ENCODE measurements around the gene ALDOA.
A peak's percentile ranks its signal among the peaks of the same experiment; 100 is the strongest.
"Not testable (repeated sequence)": the region's sequence is repeated elsewhere in the genome, so short reads cannot be mapped to it uniquely, and the experiment has no call there.

The ALDOA gene

GRCh38 chr16:30065102-30065942 is at the start of gene ALDOA:
Gene ALDOA (plus strand): TSS chr16:30065760. CDS start chr16:30066898, 1,138 bp downstream.
- DNase-seq (ENCODE audit: low read depth): peak; percentile 99

DNA sequence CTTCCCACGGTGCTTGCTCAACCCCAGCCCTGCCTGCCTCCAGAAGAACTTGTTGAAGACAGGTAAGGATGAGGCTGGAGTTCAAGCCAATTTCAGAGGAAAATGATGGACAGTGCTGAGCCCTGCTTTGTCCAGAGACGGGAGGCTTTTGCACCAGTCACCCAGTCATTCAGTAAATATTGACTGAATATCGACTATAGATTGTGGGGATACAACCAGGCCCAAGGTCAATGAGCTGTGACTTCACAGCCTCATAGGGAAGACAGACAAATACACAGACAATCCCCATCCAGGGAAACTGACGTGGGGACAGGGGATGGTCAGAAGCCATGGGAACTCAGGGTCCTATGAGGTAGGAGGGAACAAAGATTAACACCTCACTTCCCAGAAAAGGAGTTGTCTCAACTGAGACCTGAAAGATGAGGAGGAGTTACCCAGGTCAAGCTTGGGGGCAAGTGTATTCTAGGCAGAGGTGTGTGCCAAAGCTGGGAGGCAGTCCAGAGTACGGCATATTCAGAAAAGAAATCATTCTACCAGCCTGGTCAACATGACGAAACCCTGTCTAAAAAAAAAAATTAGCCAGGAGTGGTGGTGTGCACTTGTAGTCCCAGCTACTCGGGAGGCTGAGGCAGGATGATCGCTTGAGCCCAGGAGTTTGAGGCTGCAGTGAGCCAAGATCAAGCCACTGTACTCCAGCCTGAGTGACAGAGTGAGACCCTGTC is 48.8 kb upstream of the ALDOA start:
- no peak for DNase-seq (ENCODE audit: low read depth)

DNA sequence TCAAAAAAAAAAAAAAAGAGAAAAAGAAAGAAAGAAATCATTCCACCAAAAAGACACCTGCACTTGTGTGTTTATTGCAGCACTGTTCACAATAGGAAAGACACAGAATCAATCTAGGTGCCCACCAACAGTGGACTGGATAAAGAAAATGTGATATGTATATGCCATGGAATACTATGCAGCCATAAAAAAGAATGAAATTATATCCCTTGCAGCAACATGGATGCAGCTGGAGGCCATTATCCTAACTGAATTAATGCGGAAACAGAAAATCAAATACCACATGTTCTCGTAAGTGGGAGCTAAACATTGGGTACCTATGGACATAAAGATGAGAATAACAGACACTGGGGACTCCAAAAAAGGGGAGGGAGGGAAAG is 48.3 kb upstream of the ALDOA start:
- DNase-seq (ENCODE audit: low read depth): no peak

GRCh38 chr16:30017937-30018336 is 47.6 kb upstream of the ALDOA start:
- DNase-seq (ENCODE audit: low read depth): not testable (repeated sequence)

DNA sequence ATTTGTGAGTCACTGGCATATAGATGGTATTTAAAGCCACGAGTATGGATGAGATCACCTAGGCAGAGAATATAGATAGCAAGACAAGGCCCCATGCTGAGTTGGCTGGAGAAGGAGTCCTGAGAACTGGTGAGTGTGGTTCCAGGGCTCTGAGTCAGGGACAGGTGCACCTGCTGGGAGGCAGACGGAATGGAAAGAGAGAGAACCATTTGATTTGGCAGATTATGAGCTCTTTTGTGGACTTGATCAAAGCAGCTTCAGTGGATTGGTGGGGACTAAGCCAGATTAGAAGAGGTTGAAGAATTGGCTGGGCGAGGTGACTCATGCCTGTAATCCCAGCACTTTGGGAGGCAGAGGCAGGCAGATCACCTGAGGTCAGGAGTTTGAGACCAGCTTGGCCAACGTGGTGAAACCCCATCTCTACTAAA is 46.8 kb upstream of the ALDOA start:
- DNase-seq (ENCODE audit: low read depth): no peak

- no peak for DNase-seq (ENCODE audit: low read depth)
Observed at GRCh38 chr16:30022887-30023286, 42.7 kb upstream of the ALDOA start, which contains the start of gene C16orf92. Gene C16orf92 (plus strand): TSS chr16:30023198. CDS start chr16:30023341, 143 bp downstream.

GRCh38 chr16:30023586-30023985 is 42.0 kb upstream of the ALDOA start:
- DNase-seq (ENCODE audit: low read depth): no peak

GRCh38 chr16:30024451-30024850 is 41.1 kb upstream of the ALDOA start:
- DNase-seq (ENCODE audit: low read depth): no peak

DNA sequence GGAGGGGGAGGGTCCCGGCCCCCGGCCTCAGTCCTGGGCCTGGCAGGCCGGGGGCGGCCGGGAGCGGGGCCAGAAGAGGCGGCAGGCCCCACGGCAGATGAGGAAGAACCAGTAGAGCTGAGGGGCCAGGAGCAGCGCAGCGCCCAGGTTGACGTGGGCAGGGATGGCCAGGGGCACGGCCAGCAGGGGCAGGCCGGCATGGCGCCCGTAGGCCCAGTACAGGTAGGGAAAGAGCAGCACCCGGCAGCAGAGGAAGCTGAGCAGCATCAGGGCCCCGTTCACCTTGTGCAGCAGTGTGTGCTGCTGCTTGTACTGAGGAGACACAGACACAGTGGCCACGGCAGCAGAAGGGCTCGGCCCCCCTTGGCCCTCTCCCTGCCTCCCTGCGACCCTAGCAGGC is 40.4 kb upstream of the ALDOA start:
- DNase-seq (ENCODE audit: low read depth): no peak

- no peak for DNase-seq (ENCODE audit: low read depth)
Observed at GRCh38 chr16:30025574-30025973, 40.0 kb upstream of the ALDOA start.

- DNase-seq (ENCODE audit: low read depth): no peak
Observed at GRCh38 chr16:30026449-30026848, 39.1 kb upstream of the ALDOA start.

DNA sequence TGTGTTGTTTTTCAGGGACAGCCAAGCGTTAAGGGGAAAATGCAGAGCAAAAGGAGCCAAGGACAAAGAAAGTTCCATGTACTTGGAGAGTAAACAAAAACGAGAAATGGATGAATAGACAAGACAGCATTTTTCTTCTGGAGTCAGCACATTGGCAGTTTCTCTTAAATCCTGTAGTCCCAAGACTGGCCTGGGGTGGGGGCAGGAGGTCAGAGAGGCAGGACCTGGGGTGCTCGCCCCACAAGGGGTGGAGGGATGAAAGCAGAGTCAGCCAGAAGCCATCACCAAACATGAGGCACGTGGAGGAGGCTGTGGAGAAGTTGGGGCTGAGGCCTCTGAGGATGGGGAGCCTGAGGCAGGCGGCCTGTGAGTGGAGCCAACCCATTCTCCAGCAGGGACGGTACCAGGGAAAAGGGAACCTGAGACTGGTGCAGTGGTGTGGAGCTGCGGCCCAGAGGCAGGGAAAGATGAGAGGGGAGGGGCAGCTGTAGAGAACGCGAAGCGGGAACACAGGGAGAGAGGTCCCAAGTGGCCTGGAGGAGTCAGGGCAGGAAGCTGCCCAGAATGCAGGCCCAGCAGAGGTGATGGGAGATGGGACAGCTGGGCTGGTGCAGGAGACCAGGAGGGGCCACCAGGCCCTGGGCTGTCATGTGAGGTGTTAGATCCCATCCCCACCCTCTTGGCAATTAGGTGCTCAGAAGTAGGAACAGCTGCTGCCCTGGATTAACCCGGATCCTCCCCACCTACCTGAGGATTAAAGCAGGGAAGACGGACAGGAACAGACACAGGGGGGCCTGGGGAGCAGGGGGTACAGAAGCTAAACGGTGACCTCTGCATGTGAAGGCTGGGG is 37.7 kb upstream of the ALDOA start:
- no peak for DNase-seq (ENCODE audit: low read depth)

GRCh38 chr16:30028438-30029076 is 37.0 kb upstream of the ALDOA start:
- no peak for DNase-seq (ENCODE audit: low read depth)

GRCh38 chr16:30030011-30030685 is 35.4 kb upstream of the ALDOA start:
- DNase-seq (ENCODE audit: low read depth): no peak

GRCh38 chr16:30030841-30031413 is 34.6 kb upstream of the ALDOA start, which contains the start of gene TLCD3B:
Gene TLCD3B (minus strand): TSS chr16:30031271. CDS start chr16:30030527, 744 bp downstream.
- no peak for DNase-seq (ENCODE audit: low read depth)

DNA sequence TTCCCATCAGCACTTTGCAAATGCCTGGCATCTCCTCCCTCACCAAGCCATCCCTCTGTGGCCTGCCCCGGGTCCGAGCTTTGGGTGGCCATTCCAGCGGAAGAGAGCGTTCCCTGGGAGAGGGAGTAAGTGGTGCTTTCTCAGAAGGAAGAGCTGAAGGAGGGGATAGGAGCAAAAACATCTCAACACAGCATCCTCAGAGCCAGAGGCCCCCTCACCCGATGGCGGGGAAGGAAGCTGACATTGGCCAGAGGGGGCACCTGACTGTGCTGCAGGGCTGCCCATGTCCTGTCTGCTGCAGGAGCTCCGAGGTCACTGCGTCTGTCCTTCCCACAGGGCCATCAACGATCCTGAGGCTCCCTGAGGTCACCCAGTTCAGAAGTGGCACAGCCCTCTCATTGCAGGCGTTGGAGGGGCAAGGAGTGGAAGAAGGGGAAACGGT is 34.1 kb upstream of the ALDOA start:
- DNase-seq (ENCODE audit: low read depth): no peak

DNA sequence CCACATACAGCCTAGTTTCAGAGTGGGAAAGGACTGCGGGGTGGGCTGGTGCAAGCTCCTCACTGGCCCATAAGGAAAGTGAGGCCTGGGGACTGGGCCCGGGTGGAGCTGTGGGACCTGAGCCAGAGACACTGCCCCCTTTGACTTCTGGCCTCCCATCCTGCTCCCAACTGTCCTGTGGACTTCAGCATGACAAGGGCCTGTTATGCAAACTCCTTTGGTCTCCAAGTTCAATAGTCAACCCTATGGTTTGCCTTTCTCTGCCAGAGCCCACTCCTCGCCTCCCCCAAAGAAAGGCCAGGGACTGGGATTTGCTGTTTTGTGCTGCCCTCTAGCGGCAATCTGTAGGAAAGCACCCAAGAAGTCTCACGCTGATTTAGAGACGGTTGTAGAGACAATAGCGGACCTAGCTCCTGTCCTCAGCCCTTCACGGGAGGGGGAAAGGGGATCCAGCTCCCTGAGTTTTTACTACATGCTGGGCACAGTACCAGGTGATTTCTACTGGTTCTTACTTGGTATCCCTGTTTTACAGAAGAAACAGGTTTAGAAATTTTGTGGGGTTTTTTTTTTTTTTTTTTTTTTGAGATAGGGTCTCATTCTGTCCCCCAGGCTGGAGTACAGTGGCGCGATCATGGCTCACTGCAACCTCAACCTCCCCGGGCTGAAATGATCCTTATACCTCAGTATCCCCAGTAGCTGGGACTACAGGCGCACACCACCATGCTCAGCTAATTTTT is 33.3 kb upstream of the ALDOA start:
- no peak for DNase-seq (ENCODE audit: low read depth)

- no peak for DNase-seq (ENCODE audit: low read depth)
Observed at GRCh38 chr16:30033270-30033669, 32.3 kb upstream of the ALDOA start.

- DNase-seq (ENCODE audit: low read depth): no peak
Observed at GRCh38 chr16:30040221-30040620, 25.3 kb upstream of the ALDOA start.

DNA sequence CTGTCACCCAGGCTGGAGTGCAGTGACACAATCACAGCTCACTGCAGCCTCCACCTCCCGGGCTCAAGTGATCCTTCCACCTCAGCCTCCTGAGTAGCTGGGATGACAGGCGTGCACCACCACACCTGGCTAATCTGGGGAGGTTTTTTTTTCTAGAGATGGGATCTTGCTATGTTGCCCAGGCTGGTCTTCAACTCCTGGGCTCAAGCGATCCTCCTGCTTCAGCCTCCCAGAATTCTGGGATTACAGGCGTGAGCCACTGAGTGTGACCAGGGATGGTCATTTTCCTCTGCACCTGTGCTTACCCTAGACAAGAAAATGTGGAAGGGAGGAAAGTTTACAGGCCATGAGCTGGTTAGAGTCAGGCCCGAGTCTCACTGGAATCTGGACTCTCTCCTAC is 24.9 kb upstream of the ALDOA start:
- not testable (repeated sequence) for DNase-seq (ENCODE audit: low read depth)

Data from stromal cell of bone marrow (primary cell).